T-helper 17 cell (primary cell): Measurements from ENCODE around the gene DES. TPM values are rescaled to one million over a fixed set of nuclear protein-coding genes. Genes with fewer than 3 reads are reported as not detected.
"Not testable (repeated sequence)": the region's sequence is repeated elsewhere in the genome, so short reads cannot be mapped to it uniquely, and the experiment has no call there.

Source experiments
- ATAC-seq: fragments of 150-1000 bp; cut with Tn5 transposase; 2 replicates; pipeline ENCODE4 v1.10.0; 2021; ENCODE audit warnings: mild to moderate bottlenecking, moderate library complexity
- DNase-seq, 3 donors: peaks; one replicate each; pipeline versions ENCODE4 v3.0.0 to v3.0.0-alpha.2; 2020 to 2021
- H3K9me3 ChIP-seq: one replicate; pipeline ENCODE4 v1.7.0; 2013; ENCODE audit warnings: low read length, mild to moderate bottlenecking; ENCODE audit not compliant: control insufficient read depth, poor library complexity, severe bottlenecking
- H3K27ac Mint-ChIP-seq: one replicate; pipeline ENCODE4 v1.8.0; 2022; ENCODE audit warnings: mild to moderate bottlenecking, moderate library complexity, mixed read lengths
- H3K27me3 Mint-ChIP-seq: one replicate; pipeline ENCODE4 v1.8.0; 2022; ENCODE audit warnings: mixed read lengths
- H3K36me3 Mint-ChIP-seq: one replicate; pipeline ENCODE4 v1.8.0; 2022; ENCODE audit warnings: low read depth, mixed read lengths
- H3K4me1 Mint-ChIP-seq: one replicate; pipeline ENCODE4 v1.8.0; 2022; ENCODE audit warnings: mild to moderate bottlenecking, mixed read lengths
- H3K4me3 Mint-ChIP-seq: one replicate; pipeline ENCODE4 v1.8.0; 2022; ENCODE audit warnings: mild to moderate bottlenecking, moderate library complexity, mixed read lengths
- total RNA-seq, 4 donors: library from RNA in 2 of 4; stranded (reverse) in 2 of 4; gene quantifications; one replicate each; pipeline ENCODE4 v1.2.3 and lab custom pipeline; 2022 to 2026

The DES gene
- total RNA-seq, 2 donors from 2014 or later = not detected

GRCh38 chr2:219404291-219404910 is 13.8 kb upstream of the DES start:
- DNase-seq = no peak
- Mint-ChIP-seq H3K4me1 (peaks cover 7% of the 10 kb centered on the region), H3K4me3 (no peak overlapping the region), H3K36me3 (no peaks in the 10 kb centered on the region), H3K27ac (no peak overlapping the region), H3K27me3 (peaks cover 14% of the 10 kb centered on the region)
- no peak for ATAC-seq
- no peaks in the 10 kb centered on the region for H3K9me3 ChIP-seq

GRCh38 chr2:219404954-219405353 is 13.2 kb upstream of the DES start:
- no peak for DNase-seq
- peaks cover 7% of the 10 kb centered on the region for H3K4me1 Mint-ChIP-seq
- H3K9me3 ChIP-seq = no peaks in the 10 kb centered on the region
- peaks cover 19% of the 10 kb centered on the region for H3K27me3 Mint-ChIP-seq
- H3K27ac Mint-ChIP-seq = no peak overlapping the region
- no peak overlapping the region for H3K4me3 Mint-ChIP-seq
- no peak for ATAC-seq
- no peaks in the 10 kb centered on the region for H3K36me3 Mint-ChIP-seq

- Mint-ChIP-seq H3K27me3 (peaks cover 19% of the 10 kb centered on the region), H3K27ac (no peak overlapping the region), H3K36me3 (no peaks in the 10 kb centered on the region), H3K4me3 (no peak overlapping the region), H3K4me1 (peaks cover 7% of the 10 kb centered on the region)
- no peak for DNase-seq
- ATAC-seq = no peak
- H3K9me3 ChIP-seq = no peaks in the 10 kb centered on the region
Measured at GRCh38 chr2:219405451-219405850, 12.7 kb upstream of the DES start.

- no peaks in the 10 kb centered on the region for H3K9me3 ChIP-seq
- ATAC-seq = no peak
Measured at GRCh38 chr2:219405958-219406860, 12.0 kb upstream of the DES start.

GRCh38 chr2:219406861-219407230 is 11.3 kb upstream of the DES start:
- peaks cover 7% of the 10 kb centered on the region for H3K4me1 Mint-ChIP-seq
- DNase-seq (no peak), ATAC-seq (no peak)
- H3K27ac Mint-ChIP-seq = peak overlapping the region; percentile 71
- H3K4me3 Mint-ChIP-seq = no peak overlapping the region
- H3K36me3 Mint-ChIP-seq = no peaks in the 10 kb centered on the region
- H3K9me3 ChIP-seq = no peaks in the 10 kb centered on the region
- peaks cover 19% of the 10 kb centered on the region for H3K27me3 Mint-ChIP-seq

More at GRCh38 chr2:219405958-219406860, 12.0 kb upstream of the DES start:
- Mint-ChIP-seq H3K36me3 (no peaks in the 10 kb centered on the region), H3K27ac (peak overlapping the region; percentile 71), H3K27me3 (peaks cover 19% of the 10 kb centered on the region), H3K4me1 (peaks cover 7% of the 10 kb centered on the region), H3K4me3 (no peak overlapping the region)
- DNase-seq = no peak

GRCh38 chr2:219407343-219407742 is 10.8 kb upstream of the DES start:
- not testable (repeated sequence) for H3K4me1 Mint-ChIP-seq, DNase-seq, H3K27ac Mint-ChIP-seq, H3K36me3 Mint-ChIP-seq, H3K4me3 Mint-ChIP-seq, H3K9me3 ChIP-seq, ATAC-seq
- peaks cover 23% of the 10 kb centered on the region for H3K27me3 Mint-ChIP-seq

GRCh38 chr2:219408204-219408603 is 10.0 kb upstream of the DES start:
- Mint-ChIP-seq H3K4me3 (no peak overlapping the region), H3K36me3 (no peaks in the 10 kb centered on the region), H3K27me3 (peaks cover 24% of the 10 kb centered on the region), H3K4me1 (peaks cover 2% of the 10 kb centered on the region), H3K27ac (no peak overlapping the region)
- ATAC-seq (no peak), DNase-seq (no peak)
- no peaks in the 10 kb centered on the region for H3K9me3 ChIP-seq

- DNase-seq = no peak
- peaks cover 25% of the 10 kb centered on the region for H3K27me3 Mint-ChIP-seq
- H3K36me3 Mint-ChIP-seq = no peaks in the 10 kb centered on the region
- no peak overlapping the region for H3K4me3 Mint-ChIP-seq
- H3K27ac Mint-ChIP-seq = no peak overlapping the region
- no peaks in the 10 kb centered on the region for H3K9me3 ChIP-seq
- H3K4me1 Mint-ChIP-seq = peaks cover 2% of the 10 kb centered on the region
- no peak for ATAC-seq
Measured at GRCh38 chr2:219408631-219409030, 9.5 kb upstream of the DES start.

- ATAC-seq = no peak
- H3K27me3 Mint-ChIP-seq = peaks cover 25% of the 10 kb centered on the region
- H3K9me3 ChIP-seq = no peaks in the 10 kb centered on the region
- DNase-seq = no peak
- H3K36me3 Mint-ChIP-seq = peaks cover 2% of the 10 kb centered on the region
- H3K4me1 Mint-ChIP-seq = peaks cover 2% of the 10 kb centered on the region
- H3K4me3 Mint-ChIP-seq = no peak overlapping the region
- no peak overlapping the region for H3K27ac Mint-ChIP-seq
Measured at GRCh38 chr2:219409619-219410018, 8.6 kb upstream of the DES start.

GRCh38 chr2:219410390-219410789 is 7.8 kb upstream of the DES start:
- Mint-ChIP-seq H3K27ac (no peak overlapping the region), H3K27me3 (peaks cover 24% of the 10 kb centered on the region), H3K36me3 (peaks cover 2% of the 10 kb centered on the region), H3K4me3 (no peak overlapping the region), H3K4me1 (peaks cover 2% of the 10 kb centered on the region)
- no peak for ATAC-seq
- DNase-seq = no peak
- no peaks in the 10 kb centered on the region for H3K9me3 ChIP-seq

- no peak overlapping the region for H3K4me3 Mint-ChIP-seq
- ATAC-seq = no peak
- H3K9me3 ChIP-seq = no peaks in the 10 kb centered on the region
- H3K27me3 Mint-ChIP-seq = peaks cover 26% of the 10 kb centered on the region
- H3K27ac Mint-ChIP-seq = no peak overlapping the region
- H3K4me1 Mint-ChIP-seq = peaks cover 3% of the 10 kb centered on the region
- peaks cover 2% of the 10 kb centered on the region for H3K36me3 Mint-ChIP-seq
- DNase-seq = no peak
Measured at GRCh38 chr2:219414857-219415256, 3.3 kb upstream of the DES start.

- no peak for DNase-seq
- no peaks in the 10 kb centered on the region for H3K9me3 ChIP-seq
- no peak for ATAC-seq
- Mint-ChIP-seq H3K27ac (no peak overlapping the region), H3K36me3 (peaks cover 2% of the 10 kb centered on the region), H3K27me3 (peaks cover 34% of the 10 kb centered on the region), H3K4me3 (no peak overlapping the region), H3K4me1 (peaks cover 6% of the 10 kb centered on the region)
Measured at GRCh38 chr2:219415580-219416234, 2.5 kb upstream of the DES start.

- H3K27ac Mint-ChIP-seq = no peak overlapping the region
- DNase-seq (no peak), ATAC-seq (no peak)
- H3K27me3 Mint-ChIP-seq = peaks cover 39% of the 10 kb centered on the region
- H3K4me1 Mint-ChIP-seq = peaks cover 6% of the 10 kb centered on the region
- H3K4me3 Mint-ChIP-seq = no peak overlapping the region
- peaks cover 2% of the 10 kb centered on the region for H3K36me3 Mint-ChIP-seq
- no peaks in the 10 kb centered on the region for H3K9me3 ChIP-seq
Measured at GRCh38 chr2:219416235-219416602, 2.0 kb upstream of the DES start.
